HepG2 (cell line): ENCODE data around the gene P2RX3. TPM values are rescaled to one million over a fixed set of nuclear protein-coding genes. Genes with fewer than 3 reads are reported as not detected.

Experiments used
- ATF1 ChIP-seq: IDR thresholded peaks from 2 replicates; pipeline ENCODE4 v1.6.1; 2016; ENCODE audit warnings: mild to moderate bottlenecking, control low read depth
- CCAR2 ChIP-seq: fragments of 200-400 bp; formaldehyde crosslinking; optimal IDR thresholded peaks from 2 replicates; pipeline ENCODE3; 2018; ENCODE audit warnings: low read depth, mild to moderate bottlenecking, low read length, moderate library complexity
- GTF3A ChIP-seq: sonication (generic); formaldehyde crosslinking; conservative IDR thresholded peaks from 2 replicates; pipeline ENCODE4 v1.4.0; 2020; ENCODE audit warnings: mild to moderate bottlenecking, missing genetic modification reagents
- KAT2B ChIP-seq: fragments of 150-350 bp; IDR thresholded peaks from 2 replicates; pipeline ENCODE4 v1.6.1; 2014; ENCODE audit warnings: low read depth, low read length, borderline replicate concordance
- KDM5A ChIP-seq: fragments of 200-600 bp; sonication (generic); IDR thresholded peaks from 2 replicates; pipeline ENCODE4 v1.7.0; 2018; ENCODE audit warnings: antibody characterized with exemption, mild to moderate bottlenecking, low read length, borderline replicate concordance
- PATZ1 ChIP-seq: sonication (generic); formaldehyde crosslinking; IDR thresholded peaks from 2 replicates; pipeline ENCODE4 v1.4.0; 2020; ENCODE audit warnings: missing genetic modification reagents
- REL ChIP-seq: sonication (generic); formaldehyde crosslinking; conservative IDR thresholded peaks from 2 replicates; pipeline ENCODE4 v1.8.0; 2022; ENCODE audit warnings: mild to moderate bottlenecking, missing genetic modification reagents, moderate library complexity
- SMC3 ChIP-seq: IDR thresholded peaks from 2 replicates; pipeline ENCODE4 v1.6.1; 2011; ENCODE audit warnings: low read length, improper control_type of control experiment
- TOE1 ChIP-seq: sonication (generic); formaldehyde crosslinking; IDR thresholded peaks from 2 replicates; pipeline ENCODE4 v1.4.0; 2020; ENCODE audit warnings: mild to moderate bottlenecking, missing genetic modification reagents
- ZBTB4 ChIP-seq: sonication (generic); formaldehyde crosslinking; IDR thresholded peaks from 2 replicates; pipeline ENCODE4 v1.4.0; 2020; ENCODE audit warnings: missing genetic modification reagents, mild to moderate bottlenecking, borderline replicate concordance
- polyA plus RNA-seq, 8 experiments: library from polyadenylated mRNA; depleted of rRNA in 3 of 8; stranded (reverse) in 7 of 8; unstranded in 1 of 8; fragments of >200 nt; fragmentation: Illumina TruSeq in 4 of 8; extraction: Trizol in 4 of 8; gene quantifications; 2 replicates each; pipeline versions ENCODE4 v1.2.1 to v1.2.3, GENCODE V29; 2011 to 2016; ENCODE audit warnings: low read depth in 4 of 8, missing spikeins in 1 of 8, mixed read lengths in 1 of 8; ENCODE audit not compliant: insufficient read depth in 1 of 8
- total RNA-seq, 5 experiments: library from RNA; depleted of rRNA; stranded (reverse); fragments of >200 nt; fragmentation: Illumina TruSeq; extraction: Trizol; gene quantifications; 2 replicates each; pipeline ENCODE4 v1.2.3, GENCODE V29; 2016; ENCODE audit warnings: low read depth in 1 of 5
- TF ChIP-seq, protein P1 (sequence below): IDR thresholded peaks from 2 replicates; pipeline ENCODE4 v1.6.1; 2016
- TF ChIP-seq, protein P2 (sequence below): sonication (generic); formaldehyde crosslinking; IDR thresholded peaks from 2 replicates; pipeline ENCODE4 v1.4.0; 2020; ENCODE audit warnings: missing genetic modification reagents
- TF ChIP-seq, protein P3 (sequence below): sonication (generic); formaldehyde crosslinking; IDR thresholded peaks from 2 replicates; pipeline ENCODE4 v1.5.0; 2020; ENCODE audit warnings: mild to moderate bottlenecking, missing genetic modification reagents

P2RX3 gene
- total and polyA plus RNA-seq, 2 of the 13 experiments (the other 11 are each of a cell fraction or from before 2014, with no cell fraction given), result 0.08 TPM; not detected in 1

GRCh38 chr11:57335343-57336110, 2.6 kb upstream of the P2RX3 start, which contains the start of gene SSRP1 (continued):
- TF ChIP-seq, protein P1, sequence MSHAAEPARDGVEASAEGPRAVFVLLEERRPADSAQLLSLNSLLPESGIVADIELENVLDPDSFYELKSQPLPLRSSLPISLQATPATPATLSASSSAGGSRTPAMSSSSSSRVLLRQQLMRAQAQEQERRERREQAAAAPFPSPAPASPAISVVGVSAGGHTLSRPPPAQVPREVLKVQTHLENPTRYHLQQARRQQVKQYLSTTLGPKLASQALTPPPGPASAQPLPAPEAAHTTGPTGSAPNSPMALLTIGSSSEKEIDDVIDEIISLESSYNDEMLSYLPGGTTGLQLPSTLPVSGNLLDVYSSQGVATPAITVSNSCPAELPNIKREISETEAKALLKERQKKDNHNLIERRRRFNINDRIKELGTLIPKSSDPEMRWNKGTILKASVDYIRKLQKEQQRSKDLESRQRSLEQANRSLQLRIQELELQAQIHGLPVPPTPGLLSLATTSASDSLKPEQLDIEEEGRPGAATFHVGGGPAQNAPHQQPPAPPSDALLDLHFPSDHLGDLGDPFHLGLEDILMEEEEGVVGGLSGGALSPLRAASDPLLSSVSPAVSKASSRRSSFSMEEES (CRISPR knock-in tag), result no peak
- TF ChIP-seq KDM5A (no peak), KAT2B (no peak), ZBTB4 (no peak), SMC3 (no peak), PATZ1 (CRISPR knock-in tag) (peak; percentile 58), ATF1 (CRISPR knock-in tag) (no peak), REL (CRISPR knock-in tag) (0 out of 2 replicates have a peak, but pooled peaks have one; percentile 50), CCAR2 (no peak), GTF3A (no peak), TOE1 (CRISPR knock-in tag) (0 out of 2 replicates have a peak, but pooled peaks have one; percentile 24)
- TF ChIP-seq, protein P2, sequence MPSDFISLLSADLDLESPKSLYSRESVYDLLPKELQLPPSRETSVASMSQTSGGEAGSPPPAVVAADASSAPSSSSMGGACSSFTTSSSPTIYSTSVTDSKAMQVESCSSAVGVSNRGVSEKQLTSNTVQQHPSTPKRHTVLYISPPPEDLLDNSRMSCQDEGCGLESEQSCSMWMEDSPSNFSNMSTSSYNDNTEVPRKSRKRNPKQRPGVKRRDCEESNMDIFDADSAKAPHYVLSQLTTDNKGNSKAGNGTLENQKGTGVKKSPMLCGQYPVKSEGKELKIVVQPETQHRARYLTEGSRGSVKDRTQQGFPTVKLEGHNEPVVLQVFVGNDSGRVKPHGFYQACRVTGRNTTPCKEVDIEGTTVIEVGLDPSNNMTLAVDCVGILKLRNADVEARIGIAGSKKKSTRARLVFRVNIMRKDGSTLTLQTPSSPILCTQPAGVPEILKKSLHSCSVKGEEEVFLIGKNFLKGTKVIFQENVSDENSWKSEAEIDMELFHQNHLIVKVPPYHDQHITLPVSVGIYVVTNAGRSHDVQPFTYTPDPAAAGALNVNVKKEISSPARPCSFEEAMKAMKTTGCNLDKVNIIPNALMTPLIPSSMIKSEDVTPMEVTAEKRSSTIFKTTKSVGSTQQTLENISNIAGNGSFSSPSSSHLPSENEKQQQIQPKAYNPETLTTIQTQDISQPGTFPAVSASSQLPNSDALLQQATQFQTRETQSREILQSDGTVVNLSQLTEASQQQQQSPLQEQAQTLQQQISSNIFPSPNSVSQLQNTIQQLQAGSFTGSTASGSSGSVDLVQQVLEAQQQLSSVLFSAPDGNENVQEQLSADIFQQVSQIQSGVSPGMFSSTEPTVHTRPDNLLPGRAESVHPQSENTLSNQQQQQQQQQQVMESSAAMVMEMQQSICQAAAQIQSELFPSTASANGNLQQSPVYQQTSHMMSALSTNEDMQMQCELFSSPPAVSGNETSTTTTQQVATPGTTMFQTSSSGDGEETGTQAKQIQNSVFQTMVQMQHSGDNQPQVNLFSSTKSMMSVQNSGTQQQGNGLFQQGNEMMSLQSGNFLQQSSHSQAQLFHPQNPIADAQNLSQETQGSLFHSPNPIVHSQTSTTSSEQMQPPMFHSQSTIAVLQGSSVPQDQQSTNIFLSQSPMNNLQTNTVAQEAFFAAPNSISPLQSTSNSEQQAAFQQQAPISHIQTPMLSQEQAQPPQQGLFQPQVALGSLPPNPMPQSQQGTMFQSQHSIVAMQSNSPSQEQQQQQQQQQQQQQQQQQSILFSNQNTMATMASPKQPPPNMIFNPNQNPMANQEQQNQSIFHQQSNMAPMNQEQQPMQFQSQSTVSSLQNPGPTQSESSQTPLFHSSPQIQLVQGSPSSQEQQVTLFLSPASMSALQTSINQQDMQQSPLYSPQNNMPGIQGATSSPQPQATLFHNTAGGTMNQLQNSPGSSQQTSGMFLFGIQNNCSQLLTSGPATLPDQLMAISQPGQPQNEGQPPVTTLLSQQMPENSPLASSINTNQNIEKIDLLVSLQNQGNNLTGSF, result no peak
- TF ChIP-seq, protein P3, sequence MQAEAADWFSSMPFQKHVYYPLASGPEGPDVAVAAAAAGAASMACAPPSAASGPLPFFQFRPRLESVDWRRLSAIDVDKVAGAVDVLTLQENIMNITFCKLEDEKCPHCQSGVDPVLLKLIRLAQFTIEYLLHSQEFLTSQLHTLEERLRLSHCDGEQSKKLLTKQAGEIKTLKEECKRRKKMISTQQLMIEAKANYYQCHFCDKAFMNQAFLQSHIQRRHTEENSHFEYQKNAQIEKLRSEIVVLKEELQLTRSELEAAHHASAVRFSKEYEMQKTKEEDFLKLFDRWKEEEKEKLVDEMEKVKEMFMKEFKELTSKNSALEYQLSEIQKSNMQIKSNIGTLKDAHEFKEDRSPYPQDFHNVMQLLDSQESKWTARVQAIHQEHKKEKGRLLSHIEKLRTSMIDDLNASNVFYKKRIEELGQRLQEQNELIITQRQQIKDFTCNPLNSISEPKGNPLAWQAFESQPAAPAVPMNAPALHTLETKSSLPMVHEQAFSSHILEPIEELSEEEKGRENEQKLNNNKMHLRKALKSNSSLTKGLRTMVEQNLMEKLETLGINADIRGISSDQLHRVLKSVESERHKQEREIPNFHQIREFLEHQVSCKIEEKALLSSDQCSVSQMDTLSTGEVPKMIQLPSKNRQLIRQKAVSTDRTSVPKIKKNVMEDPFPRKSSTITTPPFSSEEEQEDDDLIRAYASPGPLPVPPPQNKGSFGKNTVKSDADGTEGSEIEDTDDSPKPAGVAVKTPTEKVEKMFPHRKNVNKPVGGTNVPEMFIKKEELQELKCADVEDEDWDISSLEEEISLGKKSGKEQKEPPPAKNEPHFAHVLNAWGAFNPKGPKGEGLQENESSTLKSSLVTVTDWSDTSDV (CRISPR knock-in tag), result no peak
